WI38 (cell line): ENCODE data around the gene TYRP1.

Source experiments
- H3K4me3 ChIP-seq: 2 replicates; pipeline ENCODE4 v1.5.1; 2011; ENCODE audit warnings: low read depth, mild to moderate bottlenecking, control low read depth, low read length
- TF ChIP-seq, protein P1 (sequence below): IDR thresholded peaks from 2 replicates; pipeline ENCODE4 v1.5.1; 2012; ENCODE audit warnings: low read depth, mild to moderate bottlenecking, control low read depth, low read length

Gene TYRP1

GRCh38 chr9:12703996-12704395 is 10.8 kb downstream of the TYRP1 start:
- no peak overlapping the region for H3K4me3 ChIP-seq
- TF ChIP-seq, protein P1, sequence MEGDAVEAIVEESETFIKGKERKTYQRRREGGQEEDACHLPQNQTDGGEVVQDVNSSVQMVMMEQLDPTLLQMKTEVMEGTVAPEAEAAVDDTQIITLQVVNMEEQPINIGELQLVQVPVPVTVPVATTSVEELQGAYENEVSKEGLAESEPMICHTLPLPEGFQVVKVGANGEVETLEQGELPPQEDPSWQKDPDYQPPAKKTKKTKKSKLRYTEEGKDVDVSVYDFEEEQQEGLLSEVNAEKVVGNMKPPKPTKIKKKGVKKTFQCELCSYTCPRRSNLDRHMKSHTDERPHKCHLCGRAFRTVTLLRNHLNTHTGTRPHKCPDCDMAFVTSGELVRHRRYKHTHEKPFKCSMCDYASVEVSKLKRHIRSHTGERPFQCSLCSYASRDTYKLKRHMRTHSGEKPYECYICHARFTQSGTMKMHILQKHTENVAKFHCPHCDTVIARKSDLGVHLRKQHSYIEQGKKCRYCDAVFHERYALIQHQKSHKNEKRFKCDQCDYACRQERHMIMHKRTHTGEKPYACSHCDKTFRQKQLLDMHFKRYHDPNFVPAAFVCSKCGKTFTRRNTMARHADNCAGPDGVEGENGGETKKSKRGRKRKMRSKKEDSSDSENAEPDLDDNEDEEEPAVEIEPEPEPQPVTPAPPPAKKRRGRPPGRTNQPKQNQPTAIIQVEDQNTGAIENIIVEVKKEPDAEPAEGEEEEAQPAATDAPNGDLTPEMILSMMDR = no peak

GRCh38 chr9:12705738-12706391 is 12.7 kb downstream of the TYRP1 start:
- H3K4me3 ChIP-seq = no peak overlapping the region
- TF ChIP-seq, protein P1 = no peak

GRCh38 chr9:12708562-12709298 is 15.5 kb downstream of the TYRP1 start:
- TF ChIP-seq, protein P1 = no peak
- H3K4me3 ChIP-seq = no peak overlapping the region

DNA sequence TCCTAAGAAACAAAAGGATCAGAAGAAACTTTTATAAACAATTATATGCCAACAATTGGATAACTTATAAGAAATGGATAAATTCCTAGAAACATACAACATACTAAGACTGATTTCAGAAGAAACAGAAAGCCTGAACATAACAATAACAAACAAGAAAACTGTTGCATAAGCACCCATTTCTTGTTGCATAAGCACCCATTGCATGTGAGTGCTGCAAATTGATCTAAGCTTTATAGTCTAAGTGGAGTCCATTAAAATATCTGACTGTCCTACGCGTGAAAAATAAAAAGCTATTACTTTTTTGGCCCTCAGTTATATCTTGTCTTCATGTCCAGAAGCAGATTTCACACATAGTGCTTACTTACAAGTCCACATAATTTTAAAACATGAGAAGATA is 19.3 kb downstream of the TYRP1 start:
- TF ChIP-seq, protein P1 = no peak
- no peak overlapping the region for H3K4me3 ChIP-seq

- TF ChIP-seq, protein P1 = no peak
- H3K4me3 ChIP-seq = no peak overlapping the region
These were observed 22.1 kb downstream of the TYRP1 start for GRCh38 chr9:12715268-12715667.

GRCh38 chr9:12716823-12717600 is 23.8 kb downstream of the TYRP1 start:
- H3K4me3 ChIP-seq = no peak overlapping the region
- TF ChIP-seq, protein P1 = no peak
